Mammary microvascular endothelial cell (primary cell): Measurements from ENCODE around the gene DBR1. TPM values are rescaled to one million over a fixed set of nuclear protein-coding genes. Genes with fewer than 3 reads are reported as not detected.

Experiments
- total RNA-seq: library from RNA; depleted of rRNA; stranded (reverse); fragments of >200 nt; gene quantifications from 2 replicates; pipeline ENCODE4 v1.2.3, GENCODE V29; 2015

Gene DBR1, protein sequence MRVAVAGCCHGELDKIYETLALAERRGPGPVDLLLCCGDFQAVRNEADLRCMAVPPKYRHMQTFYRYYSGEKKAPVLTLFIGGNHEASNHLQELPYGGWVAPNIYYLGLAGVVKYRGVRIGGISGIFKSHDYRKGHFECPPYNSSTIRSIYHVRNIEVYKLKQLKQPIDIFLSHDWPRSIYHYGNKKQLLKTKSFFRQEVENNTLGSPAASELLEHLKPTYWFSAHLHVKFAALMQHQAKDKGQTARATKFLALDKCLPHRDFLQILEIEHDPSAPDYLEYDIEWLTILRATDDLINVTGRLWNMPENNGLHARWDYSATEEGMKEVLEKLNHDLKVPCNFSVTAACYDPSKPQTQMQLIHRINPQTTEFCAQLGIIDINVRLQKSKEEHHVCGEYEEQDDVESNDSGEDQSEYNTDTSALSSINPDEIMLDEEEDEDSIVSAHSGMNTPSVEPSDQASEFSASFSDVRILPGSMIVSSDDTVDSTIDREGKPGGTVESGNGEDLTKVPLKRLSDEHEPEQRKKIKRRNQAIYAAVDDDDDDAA
- 17.5 and 18.4 TPM in 2 replicates for total RNA-seq

DNA sequence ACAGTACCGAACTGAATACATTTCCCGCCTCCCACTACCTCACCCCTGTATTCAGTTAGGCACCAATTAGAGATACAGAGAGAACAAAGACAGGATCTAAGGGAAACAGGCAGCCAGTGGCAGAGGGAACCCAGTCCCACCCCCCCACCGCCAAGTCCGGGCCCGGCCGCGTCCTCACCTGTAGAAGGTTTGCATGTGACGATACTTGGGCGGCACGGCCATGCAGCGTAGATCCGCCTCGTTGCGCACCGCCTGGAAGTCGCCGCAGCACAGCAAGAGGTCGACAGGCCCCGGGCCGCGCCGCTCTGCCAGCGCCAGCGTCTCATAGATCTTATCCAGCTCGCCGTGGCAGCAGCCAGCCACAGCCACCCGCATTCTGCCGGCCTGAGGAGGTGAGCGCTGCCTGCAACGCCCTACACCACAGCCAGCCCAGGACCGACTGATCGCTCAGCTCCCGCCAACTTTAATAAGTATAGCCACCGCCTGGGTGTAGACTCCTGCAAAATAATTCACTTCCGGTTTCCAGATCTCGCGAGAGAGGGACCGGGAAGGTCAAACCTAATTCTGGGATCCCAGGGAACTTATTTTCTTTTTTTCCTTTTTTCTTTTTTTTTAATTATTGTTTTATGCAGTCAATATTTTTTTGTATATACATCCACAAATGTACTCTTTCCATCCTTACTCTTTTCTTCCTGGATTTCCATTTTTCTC lies at the start of gene DBR1:
Gene DBR1 (minus strand): TSS at position 501 of the 711 bp plus-strand sequence. CDS start 126 bp downstream, at position 375.

DNA sequence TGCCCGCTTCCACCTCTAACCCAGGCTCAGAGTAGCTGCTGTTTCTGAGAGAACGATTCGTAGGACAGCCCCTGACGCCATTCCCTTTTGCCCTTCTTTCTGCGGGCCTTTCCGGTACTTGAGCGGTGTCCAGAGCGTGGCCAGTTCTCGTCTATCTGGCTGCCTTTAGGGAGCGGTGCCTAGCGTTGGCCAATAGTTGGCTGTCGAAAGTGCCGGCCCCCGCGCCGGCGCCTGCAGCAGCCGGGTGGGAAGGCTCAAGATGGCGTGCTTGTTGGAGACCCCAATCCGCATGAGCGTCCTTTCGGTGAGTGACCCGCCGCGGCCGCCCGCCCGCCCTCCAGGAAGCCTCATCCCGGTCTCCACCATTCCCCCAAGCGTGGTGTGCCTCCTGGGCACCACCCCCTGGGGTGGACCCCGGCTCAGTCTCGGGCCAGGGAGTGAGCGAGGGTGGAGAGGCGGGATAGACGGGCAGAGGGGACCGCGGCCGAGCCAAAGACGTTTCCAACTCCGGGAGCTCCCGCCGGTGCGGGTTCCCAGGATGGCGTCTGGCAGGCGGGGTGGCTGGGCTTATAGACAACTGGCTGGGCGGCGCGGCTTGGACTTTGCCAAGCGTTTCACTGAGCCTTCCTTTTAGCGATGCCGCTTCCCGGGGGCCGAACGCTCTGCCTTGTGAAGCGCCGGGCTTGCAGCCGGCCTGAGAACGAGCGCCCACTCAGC lies 12.7 kb upstream of the DBR1 start, which contains the start of gene ARMC8:
Gene ARMC8 (plus strand): TSS at position 6 of the 717 bp plus-strand sequence. CDS start 254 bp downstream, at position 260.

DNA sequence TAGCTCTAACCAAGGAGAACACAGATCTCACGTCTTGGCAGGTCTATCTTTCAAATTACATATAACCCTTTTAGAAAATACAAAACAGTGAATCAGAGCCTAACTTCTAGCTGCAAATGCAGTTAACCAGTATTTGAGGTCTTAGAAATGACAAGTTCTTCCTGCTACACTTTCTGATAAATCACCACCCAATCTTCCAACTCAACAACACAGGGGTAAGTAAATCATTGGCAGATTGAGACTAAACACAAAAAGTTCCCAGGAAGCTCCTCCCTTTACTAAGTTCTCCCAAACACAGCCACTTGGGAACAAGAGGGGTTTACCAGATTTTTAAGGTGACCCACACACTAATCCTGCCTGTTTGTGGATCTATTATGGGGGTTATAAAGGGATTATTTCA lies 42.5 kb downstream of the DBR1 start, which contains the start of gene A4GNT:
Gene A4GNT (minus strand): TSS at position 152 of the 400 bp plus-strand sequence. CDS start 1,134 bp downstream, outside the sequence.

DNA sequence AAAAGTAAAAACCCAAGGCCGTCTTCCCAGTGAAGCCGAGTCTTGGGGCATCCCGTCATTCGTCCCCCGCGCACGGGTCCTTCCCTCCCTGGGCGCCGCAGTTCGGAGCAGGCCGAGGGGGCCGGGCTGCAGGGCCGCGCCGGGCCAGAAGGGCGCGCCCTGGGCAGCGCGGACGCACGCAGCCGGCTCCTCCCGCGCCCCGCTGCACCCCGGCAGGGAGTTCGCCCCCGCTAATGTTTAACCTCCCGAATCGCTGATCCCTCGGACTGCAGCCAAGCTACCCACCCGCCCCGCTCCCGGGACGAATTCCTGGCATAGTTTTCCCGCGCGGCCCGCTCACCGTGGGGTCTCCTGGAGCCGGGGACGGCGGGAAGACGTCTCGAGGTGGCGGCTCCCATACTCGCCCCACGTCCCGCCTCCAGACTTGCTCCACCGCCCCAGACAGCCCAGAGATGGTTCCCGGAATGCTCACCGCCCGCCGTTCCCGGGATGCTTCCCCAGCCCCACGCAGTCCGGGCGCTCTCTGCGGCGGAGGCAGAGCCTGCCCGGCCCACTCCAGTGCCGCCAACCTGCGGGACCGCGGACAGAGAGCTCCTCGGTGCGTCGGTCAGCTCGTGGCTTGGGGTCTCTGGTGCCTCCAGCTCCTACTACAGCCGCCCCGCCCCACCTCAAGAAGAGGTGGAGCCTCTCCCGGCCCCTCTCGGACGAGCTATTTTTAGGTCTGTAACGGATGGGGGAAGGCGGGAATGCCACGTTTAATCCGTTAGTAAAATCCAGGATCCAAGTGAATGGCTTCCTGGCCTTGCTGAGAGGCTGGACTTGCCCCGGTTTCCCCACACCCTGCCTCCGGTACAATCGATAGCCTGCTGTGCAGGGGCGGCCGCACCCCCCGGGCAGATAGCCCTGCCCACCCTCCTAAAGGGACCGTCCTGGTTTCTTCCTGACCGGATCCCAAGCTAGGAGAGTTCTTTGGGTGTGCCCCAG lies 59.4 kb downstream of the DBR1 start, which contains the start of gene DZIP1L:
Gene DZIP1L (minus strand): TSS at position 621 of the 984 bp plus-strand sequence. CDS start 11,637 bp downstream, outside the sequence.

Other genes starting within 250 kb of the DBR1 start
- not detected in 2 replicates for gene CLDN18, start 164.8 kb downstream of the DBR1 start, total RNA-seq
- 4.9 and 7.0 TPM in 2 replicates for gene DZIP1L, start 59.3 kb downstream of the DBR1 start, total RNA-seq
- gene A4GNT, start 42.5 kb downstream of the DBR1 start, total RNA-seq: not detected in 2 replicates
- 31.3 and 33.5 TPM in 2 replicates for gene ARMC8, start 12.4 kb upstream of the DBR1 start, total RNA-seq
- gene NME9, start 154.9 kb upstream of the DBR1 start, total RNA-seq: 0.07 TPM in 1 of 2 replicates, not detected in the other
- 3.5 and 4.7 TPM in 2 replicates for gene MRAS, start 173.7 kb upstream of the DBR1 start, total RNA-seq